ENCODE data around the gene TM9SF1.

DNA sequence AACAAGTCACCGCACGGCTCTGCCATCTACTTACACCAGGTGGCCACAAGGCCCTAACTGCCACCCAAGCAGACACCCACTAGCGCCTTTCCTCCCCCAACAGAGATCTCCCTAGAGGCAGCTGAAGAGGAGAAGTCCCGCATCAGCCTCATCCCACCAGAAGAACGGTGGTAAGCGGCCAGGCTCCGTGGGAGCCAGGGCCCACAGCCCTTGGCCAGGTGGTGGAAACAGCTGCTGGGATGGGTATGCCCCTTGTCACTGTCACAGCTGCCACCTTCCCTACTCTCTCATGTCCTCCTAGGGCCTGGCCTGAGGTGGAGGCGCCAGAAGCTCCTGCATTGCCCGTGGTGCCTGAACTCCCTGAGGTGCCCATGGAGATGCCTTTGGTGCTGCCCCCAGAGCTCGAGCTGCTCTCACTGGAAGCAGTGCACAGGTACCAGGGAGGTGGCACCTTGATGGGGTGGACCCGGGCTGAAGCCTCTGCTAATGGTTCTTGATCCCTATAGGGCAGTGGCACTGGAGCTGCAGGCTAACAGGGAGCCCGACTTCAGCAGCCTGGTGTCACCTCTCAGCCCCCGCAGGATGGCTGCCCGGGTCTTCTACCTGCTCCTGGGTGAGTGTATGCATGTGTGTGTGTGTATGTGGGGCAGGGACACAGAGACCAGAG lies 15.8 kb downstream of the TM9SF1 start:
- TF ChIP-seq EZH2 (IDR thresholded peaks at IDR 0.05; ENCODE audit: borderline replicate concordance, low read length), result no peak
- TF ChIP-seq, protein P1, sequence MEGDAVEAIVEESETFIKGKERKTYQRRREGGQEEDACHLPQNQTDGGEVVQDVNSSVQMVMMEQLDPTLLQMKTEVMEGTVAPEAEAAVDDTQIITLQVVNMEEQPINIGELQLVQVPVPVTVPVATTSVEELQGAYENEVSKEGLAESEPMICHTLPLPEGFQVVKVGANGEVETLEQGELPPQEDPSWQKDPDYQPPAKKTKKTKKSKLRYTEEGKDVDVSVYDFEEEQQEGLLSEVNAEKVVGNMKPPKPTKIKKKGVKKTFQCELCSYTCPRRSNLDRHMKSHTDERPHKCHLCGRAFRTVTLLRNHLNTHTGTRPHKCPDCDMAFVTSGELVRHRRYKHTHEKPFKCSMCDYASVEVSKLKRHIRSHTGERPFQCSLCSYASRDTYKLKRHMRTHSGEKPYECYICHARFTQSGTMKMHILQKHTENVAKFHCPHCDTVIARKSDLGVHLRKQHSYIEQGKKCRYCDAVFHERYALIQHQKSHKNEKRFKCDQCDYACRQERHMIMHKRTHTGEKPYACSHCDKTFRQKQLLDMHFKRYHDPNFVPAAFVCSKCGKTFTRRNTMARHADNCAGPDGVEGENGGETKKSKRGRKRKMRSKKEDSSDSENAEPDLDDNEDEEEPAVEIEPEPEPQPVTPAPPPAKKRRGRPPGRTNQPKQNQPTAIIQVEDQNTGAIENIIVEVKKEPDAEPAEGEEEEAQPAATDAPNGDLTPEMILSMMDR (IDR thresholded peaks at IDR 0.05; ENCODE audit: low read length), result no peak
